Measurements from ENCODE around the gene BTBD17.

BTBD17 gene

DNA sequence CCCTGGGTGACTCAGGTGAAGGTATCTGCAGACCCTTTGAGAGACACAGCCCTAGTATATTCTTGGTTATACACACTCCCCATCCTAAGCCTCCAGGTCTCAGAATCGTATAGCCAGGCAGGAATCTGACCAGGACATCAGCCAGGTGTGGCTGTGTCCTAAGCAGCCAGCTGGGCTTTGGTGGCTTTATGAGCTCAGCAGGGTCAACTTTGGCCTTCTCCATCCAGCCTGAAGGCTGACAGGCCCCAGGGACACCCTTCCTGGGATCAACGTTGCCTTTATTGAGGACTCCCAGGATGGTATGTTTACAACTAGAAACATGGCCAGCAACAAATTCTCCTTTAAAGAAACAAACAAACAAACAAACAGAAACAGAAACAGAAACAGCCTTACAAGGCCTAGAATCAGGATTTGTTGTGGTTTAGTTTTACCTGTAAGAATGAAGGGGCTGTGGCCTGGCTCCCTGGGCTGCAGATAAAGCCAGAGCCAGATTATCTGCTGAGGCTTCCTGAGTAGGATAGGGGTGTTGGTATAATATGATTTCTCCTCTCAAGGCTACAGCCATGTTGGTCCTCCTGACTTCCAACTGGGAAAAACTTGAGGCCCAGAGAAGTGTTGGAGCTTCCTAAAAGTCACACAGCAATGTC is 27.2 kb downstream of the BTBD17 start:
- no peak for DNase-seq

DNA sequence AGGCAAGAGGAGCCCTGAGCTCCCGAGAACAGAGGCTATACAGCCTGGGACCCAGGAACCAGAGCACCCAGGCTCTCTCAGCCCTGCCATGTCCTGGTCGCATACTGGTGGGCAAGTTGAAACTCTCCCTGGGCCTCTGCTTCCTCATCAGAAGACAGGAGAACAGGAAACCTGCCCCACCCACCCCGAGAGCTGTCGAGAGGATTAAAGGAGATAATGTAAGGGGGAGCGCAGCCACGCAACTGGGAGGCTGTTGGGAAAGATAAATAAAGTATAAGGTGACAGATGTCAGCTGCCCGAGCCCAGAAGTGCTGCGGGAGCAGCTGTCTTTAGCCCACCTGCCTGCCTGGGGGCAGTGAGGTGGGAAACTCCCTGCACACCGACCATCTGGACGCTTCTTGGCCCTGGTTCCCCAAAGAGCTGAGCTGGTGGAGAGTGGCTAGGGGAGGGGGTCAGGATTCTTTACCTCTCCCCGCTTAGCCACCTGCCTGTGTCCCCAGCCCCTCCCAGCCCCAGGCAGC is 28.8 kb downstream of the BTBD17 start:
- peak; percentile 88 for DNase-seq

- DNase-seq, result no peak
Measured at GRCh38 chr17:74332017-74332650, 29.5 kb downstream of the BTBD17 start.

GRCh38 chr17:74330446-74330845 is 31.2 kb downstream of the BTBD17 start:
- DNase-seq, result no peak

GRCh38 chr17:74329378-74329777 is 32.3 kb downstream of the BTBD17 start:
- no peak for DNase-seq

DNA sequence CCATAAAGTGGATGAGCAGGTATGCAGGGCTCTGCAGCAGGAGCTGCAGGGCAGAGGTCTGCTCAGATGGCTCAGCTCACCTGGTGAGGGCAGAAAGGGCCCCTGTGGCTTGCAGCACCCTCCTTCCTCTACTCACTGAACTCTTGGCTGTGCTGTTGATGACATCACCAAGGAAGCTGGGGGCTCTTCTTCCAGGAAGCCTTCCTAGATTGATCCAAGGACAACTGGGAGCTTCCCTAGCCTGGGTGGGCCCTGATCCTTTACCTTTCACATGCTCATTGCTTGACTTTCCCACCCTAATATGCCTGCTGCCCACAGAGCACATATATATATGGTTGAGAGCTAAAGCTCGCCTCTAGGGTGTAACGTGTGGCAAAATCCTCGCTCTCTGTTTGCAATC is 33.2 kb downstream of the BTBD17 start:
- no peak for DNase-seq

DNA sequence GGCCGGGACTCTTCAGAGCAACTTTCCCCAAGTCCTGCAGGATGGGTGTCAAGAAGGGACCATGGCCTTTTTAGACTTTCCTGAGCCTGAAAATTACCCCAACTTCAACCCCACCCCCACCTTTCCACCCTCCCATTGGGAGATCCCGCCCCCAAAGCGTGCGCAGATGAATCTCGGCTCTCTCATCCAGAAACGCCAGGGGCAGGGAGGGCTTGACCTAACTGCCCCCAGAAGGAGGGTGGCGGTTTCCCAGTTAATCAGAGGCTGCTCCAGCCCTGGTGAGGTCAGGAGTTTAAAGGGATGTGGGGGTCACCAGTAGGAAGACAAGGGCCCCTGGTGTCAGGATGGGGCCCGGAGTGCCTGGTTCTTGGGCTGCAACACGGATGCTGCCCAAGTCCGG is 35.2 kb downstream of the BTBD17 start:
- no peak for DNase-seq

GRCh38 chr17:74325743-74326379 is 35.8 kb downstream of the BTBD17 start, which contains the start of gene KIF19:
KIF19 (plus strand) TSS chr17:74326226; CDS start chr17:74326350, 124 bp downstream.
- DNase-seq, result no peak

- no peak for DNase-seq
Measured at GRCh38 chr17:74325376-74325742, 36.3 kb downstream of the BTBD17 start.

GRCh38 chr17:74324521-74324920 is 37.1 kb downstream of the BTBD17 start:
- DNase-seq, result no peak

- DNase-seq, result no peak
Measured at GRCh38 chr17:74318391-74318790, 43.3 kb downstream of the BTBD17 start.

GRCh38 chr17:74317071-74317470 is 44.6 kb downstream of the BTBD17 start:
- no peak for DNase-seq

DNA sequence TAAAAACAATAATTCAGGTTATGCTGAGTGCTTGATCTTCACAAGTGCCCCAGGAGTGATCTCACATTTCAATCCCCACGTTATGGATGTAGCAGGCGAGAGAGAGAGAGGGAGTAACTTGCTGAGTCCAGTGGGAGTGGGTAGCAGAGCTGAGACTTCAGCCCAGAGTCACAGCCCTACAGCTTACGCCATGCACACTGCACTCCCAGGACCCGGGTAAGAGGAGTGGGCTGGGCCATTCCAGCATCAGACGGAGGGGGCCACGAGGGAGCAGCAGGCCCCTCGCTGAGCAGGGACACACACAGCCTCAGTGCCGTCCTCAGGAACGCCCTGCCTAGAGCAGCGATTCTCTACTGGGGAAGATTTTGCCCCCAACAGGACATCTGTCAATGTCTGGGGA is 45.4 kb downstream of the BTBD17 start:
- peak; percentile 33 for DNase-seq

GRCh38 chr17:74314877-74315276 is 46.8 kb downstream of the BTBD17 start:
- DNase-seq, result no peak

DNA sequence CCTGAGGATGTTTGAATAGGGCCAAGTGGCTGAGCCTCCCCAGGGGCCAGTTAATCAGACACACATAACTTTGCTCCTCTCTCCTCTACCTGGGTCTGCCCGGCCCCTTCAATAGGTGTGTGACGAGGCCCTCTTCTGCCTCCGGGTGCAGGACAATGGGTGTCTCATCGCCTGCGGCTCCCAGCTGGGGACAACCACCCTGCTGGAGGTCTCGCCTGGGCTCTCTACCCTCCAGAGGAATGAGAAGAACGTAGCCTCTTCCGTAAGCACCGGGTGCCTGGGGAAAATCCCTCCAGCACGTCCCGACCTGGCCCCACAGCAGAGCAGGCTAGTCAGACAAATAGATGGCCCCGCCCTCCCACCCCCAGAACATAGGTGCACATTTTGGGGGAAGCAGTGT is 51.8 kb downstream of the BTBD17 start:
- DNase-seq, result no peak

GRCh38 chr17:74307984-74308773 is 53.5 kb downstream of the BTBD17 start:
- no peak for DNase-seq

Data from DMS79 treated with DMSO at 0.1 percent for 48 hours (cell line).